ENCODE measurements around the gene TCF7L2. TPM values are rescaled to one million over a fixed set of nuclear protein-coding genes. Genes with fewer than 3 reads are reported as not detected.

TCF7L2 gene
- total RNA-seq, 2 experiments from 2014 or later: 0.26 to 0.42 TPM

DNA sequence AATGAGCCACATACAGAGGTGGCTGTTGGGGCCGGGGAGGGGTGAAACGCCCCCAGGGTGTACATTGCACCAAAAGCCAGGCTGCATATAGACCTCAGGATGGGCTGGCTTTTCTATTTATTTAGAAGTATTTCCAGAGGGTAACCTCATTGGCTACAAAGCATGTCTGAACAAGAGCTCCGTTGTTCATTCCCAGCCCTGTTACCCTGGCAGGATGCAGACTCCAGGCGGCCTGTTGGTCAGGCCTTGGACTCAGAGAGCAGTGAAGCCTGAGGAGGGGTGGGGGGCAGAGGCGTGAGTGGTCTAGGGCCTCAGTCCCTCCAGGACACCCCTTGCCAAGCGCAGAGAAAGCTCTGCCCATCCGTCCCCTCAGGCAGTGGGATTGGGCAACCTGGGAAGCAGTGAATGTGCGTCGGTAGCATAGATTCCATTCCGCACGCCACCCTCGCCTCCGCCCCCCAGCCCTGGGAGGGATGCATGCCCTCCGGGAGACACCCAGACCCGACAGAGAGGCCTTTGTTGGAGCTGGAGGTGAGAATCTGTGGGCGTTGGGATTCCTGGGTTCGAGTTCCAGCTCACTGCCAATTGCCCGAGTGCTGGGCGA lies 41.9 kb downstream of the TCF7L2 start:
- no peak for ATAC-seq
- CTCF ChIA-PET: no interaction called here

DNA sequence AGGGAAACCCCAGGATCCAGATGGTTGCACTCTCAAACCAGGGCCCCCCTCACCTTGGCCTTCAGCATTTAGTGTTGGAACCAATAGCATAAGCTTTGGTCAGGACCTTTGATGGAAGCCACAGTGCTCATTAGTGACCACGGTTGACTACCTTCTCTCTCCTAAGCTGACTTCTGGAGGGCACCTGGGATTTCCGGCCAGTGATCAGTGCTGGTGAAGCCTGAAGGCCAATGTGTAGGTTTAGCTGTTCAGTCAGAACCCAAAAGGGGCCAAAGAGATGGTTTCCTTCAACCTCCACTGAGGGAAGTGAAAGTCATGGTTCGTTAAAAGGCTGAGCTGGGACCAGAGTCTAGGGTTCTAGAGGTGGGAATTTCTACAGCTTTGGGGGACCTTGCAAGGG lies 46.4 kb downstream of the TCF7L2 start:
- ATAC-seq (no peak), DNase-seq (no peak)
- H3K27ac Mint-ChIP-seq: no peak overlapping the region
- no peaks in the 10 kb centered on the region for H3K36me3 Mint-ChIP-seq (ENCODE audit: low read depth)
- no peaks in the 10 kb centered on the region for H3K9me3 Mint-ChIP-seq (ENCODE audit: insufficient read depth)
- H3K4me1 Mint-ChIP-seq (ENCODE audit: low read depth): no peaks in the 10 kb centered on the region
- POLR2A ChIA-PET: no interaction called here
- CTCF ChIA-PET: interaction anchor here (1.3 kb wide), 1 partner anchor 11 kb away, joined by 3 read pairs; no protein-coding TSS in a partner anchor
- peaks cover 58% of the 10 kb centered on the region for H3K27me3 Mint-ChIP-seq (ENCODE audit: low read depth)
- no peak overlapping the region for H3K4me3 Mint-ChIP-seq

More for the DNA sequence above, 41.9 kb downstream of the TCF7L2 start:
- no peak overlapping the region for H3K4me3 Mint-ChIP-seq
- no peaks in the 10 kb centered on the region for H3K4me1 Mint-ChIP-seq (ENCODE audit: low read depth)
- peaks cover 52% of the 10 kb centered on the region for H3K27me3 Mint-ChIP-seq (ENCODE audit: low read depth)
- POLR2A ChIA-PET: no interaction called here
- no peaks in the 10 kb centered on the region for H3K36me3 Mint-ChIP-seq (ENCODE audit: low read depth)
- H3K9me3 Mint-ChIP-seq (ENCODE audit: insufficient read depth): no peaks in the 10 kb centered on the region
- no peak for DNase-seq
- H3K27ac Mint-ChIP-seq: no peak overlapping the region

DNA sequence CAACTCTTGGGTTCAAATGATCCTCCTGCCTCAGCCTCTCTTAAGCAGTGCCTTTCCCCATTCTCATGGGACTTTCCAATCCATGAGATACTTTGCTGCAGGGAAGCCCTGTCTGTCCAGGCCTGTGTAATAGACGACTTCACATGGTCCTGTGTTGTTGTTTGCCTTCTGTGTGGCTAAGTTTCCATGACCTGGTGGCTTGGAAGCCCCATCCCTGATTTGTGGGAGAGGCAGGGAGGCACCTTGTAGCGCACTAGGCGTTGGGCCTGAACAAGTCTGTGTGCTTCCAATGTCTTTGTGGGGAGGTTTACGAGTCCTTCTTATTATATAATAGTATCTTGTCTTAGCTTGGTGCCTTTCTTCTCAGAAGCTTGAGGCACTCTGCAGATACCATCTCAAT lies 49.1 kb downstream of the TCF7L2 start:
- no peak for ATAC-seq
- Mint-ChIP-seq H3K27ac (no peak overlapping the region), H3K27me3 (ENCODE audit: low read depth) (peaks cover 75% of the 10 kb centered on the region), H3K36me3 (ENCODE audit: low read depth) (no peaks in the 10 kb centered on the region), H3K4me1 (ENCODE audit: low read depth) (no peaks in the 10 kb centered on the region), H3K4me3 (no peak overlapping the region), H3K9me3 (ENCODE audit: insufficient read depth) (no peaks in the 10 kb centered on the region)
- DNase-seq: no peak
- ChIA-PET CTCF (no interaction called here), POLR2A (no interaction called here)

- Mint-ChIP-seq H3K9me3 (ENCODE audit: insufficient read depth) (no peaks in the 10 kb centered on the region), H3K4me3 (no peak overlapping the region), H3K27me3 (ENCODE audit: low read depth) (peaks cover 74% of the 10 kb centered on the region), H3K27ac (no peak overlapping the region), H3K36me3 (ENCODE audit: low read depth) (no peaks in the 10 kb centered on the region), H3K4me1 (ENCODE audit: low read depth) (no peaks in the 10 kb centered on the region)
- POLR2A ChIA-PET: no interaction called here
- DNase-seq: no peak
- ATAC-seq: no peak
- CTCF ChIA-PET: no interaction called here
Observed at GRCh38 chr10:113000442-113000841, 50.4 kb downstream of the TCF7L2 start.

DNA sequence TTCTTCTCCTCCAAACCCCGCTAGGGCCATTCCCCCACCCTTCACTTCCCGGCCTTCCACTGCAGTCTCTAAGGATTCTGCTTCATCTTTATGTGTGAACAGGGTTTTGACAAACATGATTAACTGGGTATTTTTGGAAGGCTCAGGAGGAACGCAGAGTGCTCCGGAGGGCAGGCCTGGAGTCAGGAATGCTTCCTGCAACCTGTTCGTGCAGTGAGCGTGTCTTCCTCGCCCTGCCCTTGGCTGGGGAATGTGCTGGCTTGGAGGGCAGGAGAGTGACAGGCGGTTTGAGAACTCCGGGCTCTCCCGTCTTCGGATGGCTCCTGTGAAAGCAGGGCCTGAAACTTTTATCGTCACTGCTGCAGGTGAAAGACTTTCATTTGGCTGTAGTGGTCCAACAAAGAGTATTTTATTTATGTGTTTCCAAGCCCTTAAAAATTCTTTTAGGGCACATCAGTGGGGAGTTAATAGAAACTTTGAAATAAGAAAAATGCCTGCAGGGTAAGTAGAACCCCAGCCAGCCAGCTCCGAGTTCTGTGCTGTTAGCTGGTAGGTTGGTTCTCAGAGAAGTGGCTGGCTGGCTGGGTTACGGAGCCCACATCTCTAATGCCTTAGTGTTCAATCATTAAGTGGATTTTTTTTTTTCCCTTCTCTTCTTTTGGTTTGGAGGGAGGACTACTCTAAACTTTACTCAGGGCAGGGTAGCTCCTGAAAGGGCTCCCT lies 51.0 kb downstream of the TCF7L2 start:
- Mint-ChIP-seq H3K9me3 (ENCODE audit: insufficient read depth) (no peaks in the 10 kb centered on the region), H3K27ac (no peak overlapping the region), H3K27me3 (ENCODE audit: low read depth) (peaks cover 74% of the 10 kb centered on the region), H3K4me3 (no peak overlapping the region), H3K4me1 (ENCODE audit: low read depth) (no peaks in the 10 kb centered on the region), H3K36me3 (ENCODE audit: low read depth) (no peaks in the 10 kb centered on the region)
- POLR2A ChIA-PET: no interaction called here
- ATAC-seq (no peak), DNase-seq (no peak)
- CTCF ChIA-PET: no interaction called here

DNA sequence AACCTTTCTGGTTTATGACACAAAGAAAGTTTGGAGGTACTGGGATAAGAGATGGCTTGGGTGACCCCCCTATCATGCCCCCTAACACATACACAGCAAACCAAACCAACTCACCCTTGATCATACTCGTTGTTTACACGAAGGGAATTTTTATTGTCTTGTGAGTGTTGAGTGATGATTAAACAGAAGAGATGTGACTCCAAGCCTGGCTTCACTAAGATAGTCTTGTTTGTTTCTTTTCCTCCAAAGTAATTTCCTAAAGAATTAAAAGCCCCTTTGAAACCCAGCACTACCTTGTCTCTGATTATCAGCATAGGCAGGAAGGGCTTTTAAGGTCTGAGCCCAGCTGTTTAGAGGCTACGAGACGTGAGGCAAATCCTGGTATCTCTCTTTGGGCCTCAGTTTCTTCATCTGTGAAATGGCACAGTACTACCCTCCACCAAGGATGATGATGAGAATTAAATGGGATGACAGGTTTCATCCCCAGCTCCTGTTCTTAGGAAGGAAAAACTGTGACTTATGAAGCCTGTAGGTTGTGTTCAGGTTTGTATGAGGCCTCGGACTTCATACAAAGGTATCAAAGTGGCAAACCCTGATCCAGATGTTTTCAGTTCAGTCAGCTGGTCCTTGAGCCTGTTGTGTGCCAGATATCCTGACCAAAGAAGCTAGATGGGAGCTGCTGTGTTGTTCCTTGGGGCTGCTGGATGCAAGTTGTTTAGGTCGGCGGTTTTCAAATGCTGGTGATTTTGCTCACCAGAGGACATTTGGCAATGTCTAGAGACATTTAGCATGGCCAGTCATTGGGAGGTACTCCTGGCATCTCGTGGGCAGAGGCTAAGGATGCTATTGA lies 51.8 kb downstream of the TCF7L2 start:
- H3K27me3 Mint-ChIP-seq (ENCODE audit: low read depth): peaks cover 76% of the 10 kb centered on the region
- no peak for ATAC-seq
- no peaks in the 10 kb centered on the region for H3K36me3 Mint-ChIP-seq (ENCODE audit: low read depth)
- H3K27ac Mint-ChIP-seq: no peak overlapping the region
- H3K4me1 Mint-ChIP-seq (ENCODE audit: low read depth): peaks cover 7% of the 10 kb centered on the region
- H3K9me3 Mint-ChIP-seq (ENCODE audit: insufficient read depth): no peaks in the 10 kb centered on the region
- no peak for DNase-seq
- H3K4me3 Mint-ChIP-seq: no peak overlapping the region
- CTCF ChIA-PET: no interaction called here
- POLR2A ChIA-PET: no interaction called here

GRCh38 chr10:113002449-113002777 lies 52.4 kb downstream of the TCF7L2 start:
- Mint-ChIP-seq H3K27ac (no peak overlapping the region), H3K27me3 (ENCODE audit: low read depth) (peaks cover 76% of the 10 kb centered on the region), H3K4me3 (no peak overlapping the region), H3K9me3 (ENCODE audit: insufficient read depth) (no peaks in the 10 kb centered on the region), H3K36me3 (ENCODE audit: low read depth) (no peaks in the 10 kb centered on the region), H3K4me1 (ENCODE audit: low read depth) (peaks cover 13% of the 10 kb centered on the region)
- POLR2A ChIA-PET: no interaction called here
- no peak for ATAC-seq
- no peak for DNase-seq
- CTCF ChIA-PET: no interaction called here

GRCh38 chr10:113003052-113003451 lies 53.0 kb downstream of the TCF7L2 start:
- CTCF ChIA-PET: no interaction called here
- peaks cover 74% of the 10 kb centered on the region for H3K27me3 Mint-ChIP-seq (ENCODE audit: low read depth)
- no peak for DNase-seq
- POLR2A ChIA-PET: no interaction called here
- no peaks in the 10 kb centered on the region for H3K9me3 Mint-ChIP-seq (ENCODE audit: insufficient read depth)
- H3K4me1 Mint-ChIP-seq (ENCODE audit: low read depth): peaks cover 19% of the 10 kb centered on the region
- no peak overlapping the region for H3K4me3 Mint-ChIP-seq
- H3K27ac Mint-ChIP-seq: no peak overlapping the region
- H3K36me3 Mint-ChIP-seq (ENCODE audit: low read depth): no peaks in the 10 kb centered on the region
- ATAC-seq: no peak

- Mint-ChIP-seq H3K27ac (no peak overlapping the region), H3K36me3 (ENCODE audit: low read depth) (no peaks in the 10 kb centered on the region), H3K4me1 (ENCODE audit: low read depth) (peaks cover 23% of the 10 kb centered on the region), H3K4me3 (no peak overlapping the region), H3K27me3 (ENCODE audit: low read depth) (peaks cover 75% of the 10 kb centered on the region), H3K9me3 (ENCODE audit: insufficient read depth) (no peaks in the 10 kb centered on the region)
- ATAC-seq (no peak), DNase-seq (no peak)
- ChIA-PET CTCF (no interaction called here), POLR2A (no interaction called here)
Observed at GRCh38 chr10:113004069-113004618, 54.1 kb downstream of the TCF7L2 start.

GRCh38 chr10:113005380-113005779 lies 55.3 kb downstream of the TCF7L2 start:
- Mint-ChIP-seq H3K4me3 (no peak overlapping the region), H3K27me3 (ENCODE audit: low read depth) (peaks cover 78% of the 10 kb centered on the region), H3K4me1 (ENCODE audit: low read depth) (peaks cover 23% of the 10 kb centered on the region), H3K27ac (no peak overlapping the region), H3K36me3 (ENCODE audit: low read depth) (no peaks in the 10 kb centered on the region), H3K9me3 (ENCODE audit: insufficient read depth) (no peaks in the 10 kb centered on the region)
- ChIA-PET POLR2A (no interaction called here), CTCF (no interaction called here)
- no peak for DNase-seq
- ATAC-seq: no peak

DNA sequence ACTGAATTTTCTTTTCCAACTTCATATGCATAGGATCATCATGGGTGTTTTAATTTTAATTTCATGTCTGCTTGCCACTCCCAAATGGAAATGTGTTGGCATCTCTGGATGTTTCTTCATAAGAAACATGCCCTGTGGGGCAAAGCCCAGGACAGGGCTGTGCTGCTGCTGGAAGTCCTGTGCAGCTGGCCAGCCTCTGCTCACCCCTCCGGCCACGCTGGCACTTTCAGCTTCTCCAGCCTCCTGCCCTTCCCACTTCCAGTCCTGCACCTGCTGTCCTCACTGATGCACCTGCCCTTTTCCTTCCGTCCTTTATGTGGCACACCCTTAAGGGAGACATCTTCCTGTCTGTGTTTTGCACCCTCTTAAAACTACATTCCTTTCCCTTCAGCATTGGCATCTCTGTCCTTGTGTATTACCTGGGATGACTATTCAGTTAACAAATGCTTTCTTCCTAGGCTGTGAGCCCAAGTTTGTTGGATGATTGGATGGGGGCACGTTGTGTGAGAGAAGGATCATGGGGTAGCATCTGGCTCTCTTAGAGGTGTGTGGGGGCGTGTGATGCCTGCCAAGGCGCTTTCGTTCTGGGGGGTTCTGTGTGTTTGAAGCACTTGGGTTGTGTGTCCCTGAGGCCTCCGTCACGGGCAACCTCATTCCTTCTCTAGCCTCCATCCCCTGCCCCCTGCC lies 56.8 kb downstream of the TCF7L2 start:
- DNase-seq (no peak), ATAC-seq (peak; percentile 70)
- Mint-ChIP-seq H3K36me3 (ENCODE audit: low read depth) (no peaks in the 10 kb centered on the region), H3K4me3 (no peak overlapping the region), H3K27me3 (ENCODE audit: low read depth) (peaks cover 82% of the 10 kb centered on the region), H3K9me3 (ENCODE audit: insufficient read depth) (no peaks in the 10 kb centered on the region), H3K27ac (no peak overlapping the region), H3K4me1 (ENCODE audit: low read depth) (peaks cover 23% of the 10 kb centered on the region)
- ChIA-PET CTCF (no interaction called here), POLR2A (no interaction called here)

Data from activated CD8-positive, alpha-beta T cell treated with anti-CD3 and anti-CD28 coated beads, Interleukin-2, amount 10 ng/mL, durations not matched to agents 7 days and 5 days (primary cell).